Natural killer cell treated with Interleukin-12 subunit alpha and Interleukin-12 subunit beta and Interleukin-15 and Interleukin-18, amount 100 ng/mL, for 72 hours (primary cell): ENCODE data around the gene MT1F. TPM values are rescaled to one million over a fixed set of nuclear protein-coding genes. Genes with fewer than 3 reads are reported as not detected.

Experiments
- ATAC-seq, 2 donors: fragments of 150-1000 bp; cut with Tn5 transposase in 1 of 2; sonication (Bioruptor Pico), chemical (Tn5 transposase) in 1 of 2; 2 replicates each; pipeline ENCODE4 v1.10.0; 2021
- DNase-seq: peaks from one replicate; pipeline ENCODE4 v3.0.0; 2022; ENCODE audit warnings: low spot score
- H3K27ac Mint-ChIP-seq, 2 donors: 1 replicate in 1 of 2; 2 replicates in 1 of 2; pipeline ENCODE4 v1.8.0; 2022; ENCODE audit warnings: mixed read lengths in 2 of 2, mild to moderate bottlenecking in 1 of 2, moderate library complexity in 1 of 2
- H3K27me3 Mint-ChIP-seq, 2 donors: 1 replicate in 1 of 2; 2 replicates in 1 of 2; pipeline ENCODE4 v1.8.0; 2022; ENCODE audit warnings: mixed read lengths in 2 of 2
- H3K36me3 Mint-ChIP-seq: one replicate; pipeline ENCODE4 v1.8.0; 2022; ENCODE audit warnings: mixed read lengths
- H3K4me1 Mint-ChIP-seq, 2 donors: 1 replicate in 1 of 2; 2 replicates in 1 of 2; pipeline ENCODE4 v1.8.0; 2022; ENCODE audit warnings: low read depth in 2 of 2, mixed read lengths in 2 of 2, mild to moderate bottlenecking in 1 of 2
- H3K4me3 Mint-ChIP-seq: one replicate; pipeline ENCODE4 v1.8.0; 2022; ENCODE audit warnings: mixed read lengths
- H3K9me3 Mint-ChIP-seq: 2 replicates; pipeline ENCODE4 v1.8.0; 2022; ENCODE audit warnings: mixed read lengths
- total RNA-seq, 2 donors: library from RNA; stranded (reverse); gene quantifications; one replicate each; pipeline ENCODE4 v1.2.3, GENCODE V29; 2022

MT1F gene
- total RNA-seq, 2 donors from 2014 or later: 11.1 to 19.9 TPM

- H3K27ac Mint-ChIP-seq: no peak overlapping the region
- DNase-seq: peak; percentile 90
- no peaks in the 10 kb centered on the region for H3K9me3 Mint-ChIP-seq
- peaks cover 19 to 48% of the 10 kb centered on the region in 2 donors for H3K27me3 Mint-ChIP-seq
- H3K4me3 Mint-ChIP-seq: peak overlapping the region; percentile 65
- ATAC-seq: peak; percentile 99 to 100
- no peaks in the 10 kb centered on the region for H3K36me3 Mint-ChIP-seq
- peaks cover 20 to 27% of the 10 kb centered on the region in 2 donors for H3K4me1 Mint-ChIP-seq
Observed at GRCh38 chr16:56643080-56643778, 14.5 kb upstream of the MT1F start.

DNA sequence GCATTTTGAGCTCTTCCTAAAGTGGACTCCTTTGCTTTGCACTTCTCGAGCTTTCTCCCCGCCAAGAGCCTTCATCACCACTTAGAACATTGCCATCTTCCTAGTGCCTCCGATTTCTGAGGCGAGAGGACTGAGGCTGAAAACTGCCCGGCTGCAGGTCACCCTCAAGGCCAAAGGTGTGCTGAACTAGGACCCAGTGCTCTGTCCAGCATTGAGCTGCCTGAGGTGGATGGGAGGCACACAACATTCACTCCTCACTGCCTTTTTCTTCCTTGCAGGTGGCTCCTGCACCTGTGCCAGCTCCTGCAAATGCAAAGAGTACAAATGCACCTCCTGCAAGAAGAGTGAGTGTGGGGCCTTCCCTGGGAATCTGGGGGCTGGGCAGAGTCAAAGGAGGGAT is 13.9 kb upstream of the MT1F start:
- Mint-ChIP-seq H3K27me3 (peaks cover 19 to 48% of the 10 kb centered on the region in 2 donors), H3K4me1 (peaks cover 20 to 23% of the 10 kb centered on the region in 2 donors), H3K4me3 (peak overlapping the region; percentile 65), H3K9me3 (no peaks in the 10 kb centered on the region), H3K27ac (no peak overlapping the region), H3K36me3 (no peaks in the 10 kb centered on the region)
- ATAC-seq: no peak
- DNase-seq: no peak

GRCh38 chr16:56645311-56645710 is 12.4 kb upstream of the MT1F start:
- Mint-ChIP-seq H3K9me3 (no peaks in the 10 kb centered on the region), H3K4me3 (no peak overlapping the region), H3K27ac (no peak overlapping the region), H3K4me1 (peaks cover 20 to 22% of the 10 kb centered on the region in 2 donors), H3K36me3 (no peaks in the 10 kb centered on the region), H3K27me3 (peaks cover 19 to 42% of the 10 kb centered on the region in 2 donors)
- ATAC-seq (no peak), DNase-seq (no peak)

DNA sequence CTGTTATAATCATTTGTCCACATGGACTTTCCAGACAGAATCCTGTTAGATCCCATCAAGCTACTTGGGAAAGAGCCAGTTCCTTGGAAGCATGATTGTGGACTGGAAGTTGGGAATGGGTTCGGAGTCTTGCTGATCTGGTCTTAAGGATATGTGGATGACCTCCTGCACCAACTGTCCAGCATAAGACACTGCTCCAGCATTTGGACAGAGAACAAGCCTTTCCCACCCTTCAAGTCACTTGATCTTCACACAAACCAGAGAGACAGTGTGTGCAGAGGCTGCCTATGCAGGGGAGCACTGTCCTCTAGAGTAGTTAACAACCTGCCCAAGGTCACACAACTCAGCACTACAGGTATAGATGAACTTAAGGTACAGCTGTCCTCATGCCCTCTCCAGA is 11.9 kb upstream of the MT1F start:
- peaks cover 20 to 22% of the 10 kb centered on the region in 2 donors for H3K4me1 Mint-ChIP-seq
- ATAC-seq: no peak
- peaks cover 19 to 37% of the 10 kb centered on the region in 2 donors for H3K27me3 Mint-ChIP-seq

GRCh38 chr16:56647641-56648431 is 9.9 kb upstream of the MT1F start:
- peaks cover 16 to 31% of the 10 kb centered on the region in 2 donors for H3K27me3 Mint-ChIP-seq
- no peak overlapping the region for H3K27ac Mint-ChIP-seq
- DNase-seq (no peak), ATAC-seq (no peak)
- H3K9me3 Mint-ChIP-seq: no peaks in the 10 kb centered on the region
- no peaks in the 10 kb centered on the region for H3K36me3 Mint-ChIP-seq
- H3K4me3 Mint-ChIP-seq: no peak overlapping the region
- peaks cover 10 to 11% of the 10 kb centered on the region in 2 donors for H3K4me1 Mint-ChIP-seq

More for the DNA sequence above, 11.9 kb upstream of the MT1F start:
- no peak for DNase-seq
- no peaks in the 10 kb centered on the region for H3K9me3 Mint-ChIP-seq
- H3K4me3 Mint-ChIP-seq: no peak overlapping the region
- H3K36me3 Mint-ChIP-seq: no peaks in the 10 kb centered on the region
- H3K27ac Mint-ChIP-seq: no peak overlapping the region

DNA sequence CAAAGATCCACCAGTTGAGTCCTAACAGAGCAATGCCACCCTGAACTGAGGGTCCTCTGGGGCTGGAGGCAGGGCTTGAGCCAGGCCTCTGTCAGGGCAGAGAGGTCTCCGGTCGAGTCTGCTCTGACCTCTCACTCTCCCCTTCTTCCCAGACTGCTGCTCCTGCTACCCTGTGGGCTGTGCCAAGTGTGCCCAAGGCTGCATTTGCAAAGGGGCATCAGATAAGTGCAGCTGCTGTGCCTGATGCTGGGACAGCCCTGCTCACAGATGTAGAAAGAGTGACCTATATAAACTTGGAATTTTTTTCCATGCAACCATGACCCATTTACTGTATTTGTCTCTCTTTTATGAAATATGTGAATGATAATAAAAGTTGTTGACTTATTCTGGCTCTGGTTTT is 8.5 kb upstream of the MT1F start:
- Mint-ChIP-seq H3K4me3 (no peak overlapping the region), H3K4me1 (peaks cover under 1 to 1% of the 10 kb centered on the region in 2 donors), H3K36me3 (no peaks in the 10 kb centered on the region), H3K27ac (peak overlapping the region in 1 of 2 donors; percentile 54), H3K9me3 (no peaks in the 10 kb centered on the region), H3K27me3 (peaks cover 17 to 25% of the 10 kb centered on the region in 2 donors)
- no peak for DNase-seq
- no peak for ATAC-seq

GRCh38 chr16:56649820-56650219 is 7.9 kb upstream of the MT1F start:
- DNase-seq: no peak
- H3K9me3 Mint-ChIP-seq: no peaks in the 10 kb centered on the region
- ATAC-seq: no peak
- no peaks in the 10 kb centered on the region for H3K36me3 Mint-ChIP-seq
- H3K4me1 Mint-ChIP-seq: no peaks in the 10 kb centered on the region
- peaks cover 17 to 20% of the 10 kb centered on the region in 2 donors for H3K27me3 Mint-ChIP-seq
- H3K4me3 Mint-ChIP-seq: no peak overlapping the region
- H3K27ac Mint-ChIP-seq: no peak overlapping the region

GRCh38 chr16:56651586-56651985 is 6.2 kb upstream of the MT1F start, which contains the start of gene MT1B:
Gene MT1B, plus strand, starts transcription at chr16:56651886. Its CDS starts 68 bp downstream, at chr16:56651954.
- H3K4me3 Mint-ChIP-seq: no peak within 1 kb of the TSS
- H3K27me3 Mint-ChIP-seq: peaks cover 8 to 15% of the 10 kb centered on the region in 2 donors
- H3K4me1 Mint-ChIP-seq: no peaks in the 10 kb centered on the region
- H3K9me3 Mint-ChIP-seq: no peaks in the 10 kb centered on the region
- no peak within 1 kb of the TSS for H3K27ac Mint-ChIP-seq
- ATAC-seq: no peak
- no peak for DNase-seq
- H3K36me3 Mint-ChIP-seq: no peaks in the 10 kb centered on the region

GRCh38 chr16:56652600-56652999 is 5.2 kb upstream of the MT1F start:
- H3K4me1 Mint-ChIP-seq: peaks cover 0 to 3% of the 10 kb centered on the region in 2 donors

GRCh38 chr16:56653218-56653617 is 4.5 kb upstream of the MT1F start:
- Mint-ChIP-seq H3K4me1 (peaks cover 5 to 8% of the 10 kb centered on the region in 2 donors), H3K9me3 (no peaks in the 10 kb centered on the region), H3K36me3 (no peaks in the 10 kb centered on the region), H3K27me3 (peaks cover 0 to 9% of the 10 kb centered on the region in 2 donors), H3K27ac (no peak overlapping the region), H3K4me3 (no peak overlapping the region)
- DNase-seq (no peak), ATAC-seq (no peak)

More at GRCh38 chr16:56652600-56652999, 5.2 kb upstream of the MT1F start:
- ATAC-seq (no peak), DNase-seq (no peak)
- H3K4me3 Mint-ChIP-seq: no peak overlapping the region
- peaks cover under 1 to 9% of the 10 kb centered on the region in 2 donors for H3K27me3 Mint-ChIP-seq
- H3K9me3 Mint-ChIP-seq: no peaks in the 10 kb centered on the region
- no peak overlapping the region for H3K27ac Mint-ChIP-seq
- no peaks in the 10 kb centered on the region for H3K36me3 Mint-ChIP-seq

- ATAC-seq: no peak
Observed at GRCh38 chr16:56658327-56658875, 642 bp downstream of the MT1F start.

DNA sequence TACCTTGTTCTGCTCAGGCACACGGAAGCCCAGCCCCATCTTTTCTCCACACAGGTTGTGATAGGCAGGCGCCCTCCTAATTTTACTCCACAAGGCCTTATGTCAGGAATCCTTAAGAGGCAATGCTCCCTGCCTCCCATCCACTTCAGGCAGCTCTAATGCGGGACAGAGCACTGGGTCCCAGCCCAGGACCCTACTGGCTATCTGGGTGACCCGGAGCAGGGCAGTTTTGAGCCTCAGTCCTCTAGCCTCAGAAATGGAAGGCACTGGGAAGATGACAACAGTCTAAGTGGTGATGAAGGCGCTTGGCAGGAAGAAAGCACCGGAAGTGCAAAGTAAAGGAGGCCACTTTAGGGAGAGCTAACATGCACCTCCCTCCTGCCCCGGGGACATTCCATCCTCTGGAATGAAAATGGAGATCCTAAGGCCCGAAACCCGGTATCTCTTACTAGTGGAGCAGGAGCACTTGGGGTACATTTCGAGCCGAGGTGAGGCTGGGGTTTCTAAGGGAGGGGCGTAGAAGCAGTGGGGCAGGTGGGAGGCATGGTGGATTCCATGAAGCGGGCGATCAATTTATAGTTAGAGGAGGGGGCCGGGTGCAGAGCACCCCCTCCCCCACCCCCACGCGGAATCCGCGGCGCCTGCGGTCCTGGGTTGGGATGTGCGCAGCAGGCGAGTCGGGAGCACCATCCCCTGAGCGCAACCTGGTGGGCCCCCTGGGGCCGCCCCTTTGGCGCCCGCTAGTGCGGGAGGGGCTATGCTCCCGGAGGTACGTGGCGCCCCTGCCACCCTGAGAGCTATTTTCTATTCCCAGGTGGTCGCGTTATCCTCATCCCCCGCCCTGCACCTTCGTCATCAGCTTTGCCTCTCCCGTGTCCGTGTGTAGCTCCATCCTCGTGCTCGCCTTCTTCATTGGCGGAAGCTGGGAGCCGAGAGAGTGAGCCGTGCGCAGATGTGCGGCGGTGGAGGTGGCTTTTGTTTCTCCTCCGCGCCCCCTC is 4.9 kb downstream of the MT1F start:
- DNase-seq (no peak), ATAC-seq (peak in 1 of 2 donors; percentile 41)
- no peaks in the 10 kb centered on the region for H3K9me3 Mint-ChIP-seq
- peaks cover 11 to 20% of the 10 kb centered on the region in 2 donors for H3K4me1 Mint-ChIP-seq
- H3K27me3 Mint-ChIP-seq: peaks cover 27 to 42% of the 10 kb centered on the region in 2 donors
- peak overlapping the region; percentile 62 for H3K4me3 Mint-ChIP-seq
- no peaks in the 10 kb centered on the region for H3K36me3 Mint-ChIP-seq
- H3K27ac Mint-ChIP-seq: no peak overlapping the region

More at GRCh38 chr16:56658327-56658875, 642 bp downstream of the MT1F start:
- H3K9me3 Mint-ChIP-seq: no peaks in the 10 kb centered on the region
- H3K4me3 Mint-ChIP-seq: peak overlapping the region; percentile 95
- peak overlapping the region; percentile 74 to 92 for H3K27ac Mint-ChIP-seq
- peaks cover 8 to 21% of the 10 kb centered on the region in 2 donors for H3K4me1 Mint-ChIP-seq
- no peaks in the 10 kb centered on the region for H3K36me3 Mint-ChIP-seq
- DNase-seq: no peak
- H3K27me3 Mint-ChIP-seq: peaks cover 14 to 21% of the 10 kb centered on the region in 2 donors

DNA sequence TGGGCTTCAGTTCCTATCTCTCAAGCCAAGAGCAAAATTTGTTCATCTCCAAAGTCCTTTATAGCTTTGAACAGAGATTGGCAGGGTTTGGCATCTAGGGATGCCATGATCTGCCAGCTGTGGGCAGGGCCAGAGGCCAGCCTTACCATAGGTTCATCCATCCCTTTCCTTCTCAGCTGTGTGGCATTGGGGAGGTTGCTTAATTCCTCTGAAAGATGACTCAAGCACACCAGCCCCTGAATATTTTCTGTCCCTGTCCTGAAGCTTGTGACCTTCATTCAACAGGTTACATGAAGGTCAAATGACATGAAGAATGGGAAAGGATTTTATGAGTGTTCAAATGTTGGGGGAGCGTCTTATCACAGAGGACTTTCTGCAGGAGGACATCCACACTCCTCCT is 6.7 kb downstream of the MT1F start:
- Mint-ChIP-seq H3K4me3 (no peak overlapping the region), H3K4me1 (peaks cover 12 to 23% of the 10 kb centered on the region in 2 donors), H3K27ac (no peak overlapping the region), H3K27me3 (peaks cover 39 to 59% of the 10 kb centered on the region in 2 donors), H3K9me3 (no peaks in the 10 kb centered on the region), H3K36me3 (no peaks in the 10 kb centered on the region)
- DNase-seq (no peak), ATAC-seq (no peak)
